ENCODE results near the gene SNAPC1. TPM values are rescaled to one million over a fixed set of nuclear protein-coding genes. Genes with fewer than 3 reads are reported as not detected.
A peak's percentile ranks its signal among the peaks of the same experiment; 100 is the strongest.

SNAPC1 gene
- total and polyA plus RNA-seq, 2 of the 13 experiments (the other 11 are each of a cell fraction or from before 2014, with no cell fraction given) = 2.6 to 8.5 TPM

DNA sequence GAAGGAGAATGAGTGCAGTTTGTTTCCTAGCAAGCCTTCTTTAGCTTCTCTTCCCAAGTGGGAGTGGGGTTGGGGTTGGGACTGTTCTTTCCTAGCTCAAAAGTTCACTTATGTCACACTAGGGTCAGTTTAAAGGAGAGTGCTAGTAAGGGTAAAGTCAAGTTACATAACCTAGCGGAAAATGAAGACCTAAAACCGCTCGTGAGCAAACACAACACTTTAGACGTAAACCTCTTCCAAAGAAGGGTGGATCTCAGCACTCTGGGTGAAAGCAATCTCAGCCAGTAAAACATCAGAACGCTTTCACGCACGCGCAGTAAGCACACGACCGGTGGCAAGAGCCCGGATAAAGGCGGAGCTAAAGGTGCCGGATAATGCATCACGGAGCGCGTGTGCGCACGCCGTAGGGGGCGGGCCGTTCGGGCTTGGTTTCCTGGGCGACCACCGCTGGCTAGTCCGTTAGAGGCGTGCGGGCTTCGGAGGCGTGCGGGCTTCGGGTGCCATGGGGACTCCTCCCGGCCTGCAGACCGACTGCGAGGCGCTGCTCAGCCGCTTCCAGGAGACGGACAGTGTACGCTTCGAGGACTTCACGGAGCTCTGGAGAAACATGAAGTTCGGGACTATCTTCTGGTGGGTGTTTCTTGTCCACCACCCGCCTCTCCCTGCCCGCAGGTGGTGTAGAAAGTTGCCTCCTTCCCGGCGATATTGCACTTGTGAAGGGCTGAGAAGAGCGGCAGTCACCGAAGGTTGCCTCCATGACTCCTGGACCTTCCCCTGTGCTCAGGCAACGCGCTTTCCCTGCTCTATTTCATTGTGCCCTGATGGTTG is at the start of gene SNAPC1 (continued):
- TF ChIP-seq ZFP1 (CRISPR knock-in tag; IDR thresholded peaks at IDR 0.05) (no peak), ZNF557 (CRISPR knock-in tag; IDR thresholded peaks at IDR 0.05) (no peak), CBX5 (CRISPR knock-in tag; IDR thresholded peaks at IDR 0.05; ENCODE audit: borderline replicate concordance) (no peak), ETV5 (CRISPR knock-in tag; IDR thresholded peaks at IDR 0.05; ENCODE audit: borderline replicate concordance) (peak; percentile 30; the same call in 1 of the 2 replicates), ZSCAN31 (CRISPR knock-in tag; IDR thresholded peaks at IDR 0.05; ENCODE audit: low read depth) (no peak), RARA (CRISPR knock-in tag; IDR thresholded peaks at IDR 0.05) (peak; percentile 76), IRF9 (CRISPR knock-in tag; IDR thresholded peaks at IDR 0.05; ENCODE audit: borderline replicate concordance) (peak; percentile 79; the same call in 1 of the 2 replicates), SP5 (CRISPR knock-in tag; IDR thresholded peaks at IDR 0.05; ENCODE audit: borderline replicate concordance, low read depth) (peak; percentile 67), WIZ (CRISPR knock-in tag; IDR thresholded peaks at IDR 0.05) (0 out of 2 replicates have a peak, but pooled peaks have one; percentile 32), ZNF510 (CRISPR knock-in tag; IDR thresholded peaks at IDR 0.05; ENCODE audit: low read depth) (no peak), ZNF597 (CRISPR knock-in tag; IDR thresholded peaks at IDR 0.05) (no peak), PCBP1 (IDR thresholded peaks at IDR 0.05; ENCODE audit: borderline replicate concordance, low read depth, low read length) (no peak), MAFF (IDR thresholded peaks at IDR 0.05; ENCODE audit: low read depth, low read length) (no peak), AKAP8 (CRISPR knock-in tag; IDR thresholded peaks at IDR 0.05) (no peak), DR1 (CRISPR knock-in tag; IDR thresholded peaks at IDR 0.05) (no peak), ZNF567 (CRISPR knock-in tag; IDR thresholded peaks at IDR 0.05; ENCODE audit: borderline replicate concordance) (0 out of 2 replicates have a peak, but pooled peaks have one; percentile 58), SAP130 (CRISPR knock-in tag; IDR thresholded peaks at IDR 0.05; ENCODE audit: low read depth) (peak; percentile 80), U2AF2 (IDR thresholded peaks at IDR 0.05; ENCODE audit: low read depth, low read length) (no peak), NCOA1 (CRISPR knock-in tag; IDR thresholded peaks at IDR 0.05) (no peak)
- TF ChIP-seq, protein P1, sequence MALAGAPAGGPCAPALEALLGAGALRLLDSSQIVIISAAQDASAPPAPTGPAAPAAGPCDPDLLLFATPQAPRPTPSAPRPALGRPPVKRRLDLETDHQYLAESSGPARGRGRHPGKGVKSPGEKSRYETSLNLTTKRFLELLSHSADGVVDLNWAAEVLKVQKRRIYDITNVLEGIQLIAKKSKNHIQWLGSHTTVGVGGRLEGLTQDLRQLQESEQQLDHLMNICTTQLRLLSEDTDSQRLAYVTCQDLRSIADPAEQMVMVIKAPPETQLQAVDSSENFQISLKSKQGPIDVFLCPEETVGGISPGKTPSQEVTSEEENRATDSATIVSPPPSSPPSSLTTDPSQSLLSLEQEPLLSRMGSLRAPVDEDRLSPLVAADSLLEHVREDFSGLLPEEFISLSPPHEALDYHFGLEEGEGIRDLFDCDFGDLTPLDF (CRISPR knock-in tag; IDR thresholded peaks at IDR 0.05) = no peak
- TF ChIP-seq, protein P2, sequence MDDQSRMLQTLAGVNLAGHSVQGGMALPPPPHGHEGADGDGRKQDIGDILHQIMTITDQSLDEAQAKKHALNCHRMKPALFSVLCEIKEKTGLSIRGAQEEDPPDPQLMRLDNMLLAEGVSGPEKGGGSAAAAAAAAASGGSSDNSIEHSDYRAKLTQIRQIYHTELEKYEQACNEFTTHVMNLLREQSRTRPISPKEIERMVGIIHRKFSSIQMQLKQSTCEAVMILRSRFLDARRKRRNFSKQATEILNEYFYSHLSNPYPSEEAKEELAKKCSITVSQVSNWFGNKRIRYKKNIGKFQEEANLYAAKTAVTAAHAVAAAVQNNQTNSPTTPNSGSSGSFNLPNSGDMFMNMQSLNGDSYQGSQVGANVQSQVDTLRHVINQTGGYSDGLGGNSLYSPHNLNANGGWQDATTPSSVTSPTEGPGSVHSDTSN (CRISPR knock-in tag; IDR thresholded peaks at IDR 0.05; ENCODE audit: borderline replicate concordance) = no peak
- TF ChIP-seq, protein P3, sequence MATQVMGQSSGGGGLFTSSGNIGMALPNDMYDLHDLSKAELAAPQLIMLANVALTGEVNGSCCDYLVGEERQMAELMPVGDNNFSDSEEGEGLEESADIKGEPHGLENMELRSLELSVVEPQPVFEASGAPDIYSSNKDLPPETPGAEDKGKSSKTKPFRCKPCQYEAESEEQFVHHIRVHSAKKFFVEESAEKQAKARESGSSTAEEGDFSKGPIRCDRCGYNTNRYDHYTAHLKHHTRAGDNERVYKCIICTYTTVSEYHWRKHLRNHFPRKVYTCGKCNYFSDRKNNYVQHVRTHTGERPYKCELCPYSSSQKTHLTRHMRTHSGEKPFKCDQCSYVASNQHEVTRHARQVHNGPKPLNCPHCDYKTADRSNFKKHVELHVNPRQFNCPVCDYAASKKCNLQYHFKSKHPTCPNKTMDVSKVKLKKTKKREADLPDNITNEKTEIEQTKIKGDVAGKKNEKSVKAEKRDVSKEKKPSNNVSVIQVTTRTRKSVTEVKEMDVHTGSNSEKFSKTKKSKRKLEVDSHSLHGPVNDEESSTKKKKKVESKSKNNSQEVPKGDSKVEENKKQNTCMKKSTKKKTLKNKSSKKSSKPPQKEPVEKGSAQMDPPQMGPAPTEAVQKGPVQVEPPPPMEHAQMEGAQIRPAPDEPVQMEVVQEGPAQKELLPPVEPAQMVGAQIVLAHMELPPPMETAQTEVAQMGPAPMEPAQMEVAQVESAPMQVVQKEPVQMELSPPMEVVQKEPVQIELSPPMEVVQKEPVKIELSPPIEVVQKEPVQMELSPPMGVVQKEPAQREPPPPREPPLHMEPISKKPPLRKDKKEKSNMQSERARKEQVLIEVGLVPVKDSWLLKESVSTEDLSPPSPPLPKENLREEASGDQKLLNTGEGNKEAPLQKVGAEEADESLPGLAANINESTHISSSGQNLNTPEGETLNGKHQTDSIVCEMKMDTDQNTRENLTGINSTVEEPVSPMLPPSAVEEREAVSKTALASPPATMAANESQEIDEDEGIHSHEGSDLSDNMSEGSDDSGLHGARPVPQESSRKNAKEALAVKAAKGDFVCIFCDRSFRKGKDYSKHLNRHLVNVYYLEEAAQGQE (IDR thresholded peaks at IDR 0.05; ENCODE audit: borderline replicate concordance in 1 of 2, low read depth in 1 of 2, low read length in 2 of 2) = no peak
